ENCODE data around the gene SCN2A. TPM values are rescaled to one million over a fixed set of nuclear protein-coding genes. Genes with fewer than 3 reads are reported as not detected.

SCN2A gene
- total and polyA plus RNA-seq, 2 donors (not counting 3 experiments of a cell fraction or from before 2014, with no cell fraction given): not detected

DNA sequence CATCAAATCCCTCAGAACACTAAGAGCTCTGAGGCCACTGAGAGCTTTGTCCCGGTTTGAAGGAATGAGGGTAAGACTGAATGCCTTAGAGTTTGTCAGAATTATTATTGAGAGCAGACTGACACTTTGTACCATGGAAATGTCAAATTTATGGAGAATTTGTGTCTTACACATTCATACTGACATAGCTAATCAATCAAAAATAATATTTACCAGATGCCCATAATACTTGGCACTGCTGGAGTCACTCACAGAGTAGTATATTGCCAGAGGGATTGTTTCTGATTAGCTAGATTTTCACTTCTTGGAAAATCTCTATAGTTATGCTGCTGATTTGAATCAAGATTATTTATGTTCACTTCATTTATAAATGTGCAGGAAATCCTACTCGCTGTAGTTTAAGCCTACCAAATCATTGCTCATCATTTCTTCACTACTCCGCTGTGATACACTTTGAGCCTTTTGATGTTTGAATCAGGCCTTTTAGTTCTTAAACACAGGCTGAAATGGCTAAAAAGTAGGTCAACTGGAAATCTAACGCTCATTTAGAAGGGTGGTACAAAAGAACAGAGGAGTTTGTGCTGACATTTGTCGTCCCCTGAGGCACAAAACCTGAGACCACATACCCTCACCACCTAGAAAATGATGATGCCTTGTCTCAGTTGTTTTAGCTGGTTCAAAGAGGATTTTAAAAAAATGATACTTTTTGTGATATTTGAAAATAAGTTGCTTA is 134.2 kb downstream of the SCN2A start:
- Histone ChIP-seq H3K4me2 (ENCODE audit: insufficient read depth, low read length) (no peak overlapping the region), H3K4me3 (replicated peaks in 1 of 3; ENCODE audit: insufficient read depth in 1 of 3, low read depth in 1 of 3, low read length in 3 of 3) (no peak overlapping the region), H3K79me2 (ENCODE audit: control insufficient read depth, insufficient read depth, low read length) (no peaks in the 10 kb centered on the region), H3K9me3 (replicated peaks; ENCODE audit: control insufficient read depth, insufficient read depth, low read length) (no peaks in the 10 kb centered on the region), H4K20me1 (replicated peaks; ENCODE audit: control insufficient read depth, extremely low read depth, insufficient read depth, low read length) (no peaks in the 10 kb centered on the region), H3K4me1 (ENCODE audit: control insufficient read depth, extremely low read depth, insufficient read depth, low read length) (peaks cover 7% of the 10 kb centered on the region), H2AFZ (ENCODE audit: low read depth, low read length) (no peak overlapping the region), H3K27ac (ENCODE audit: insufficient read depth, low read depth, low read length) (no peak overlapping the region), H3K9me1 (replicated peaks; ENCODE audit: control insufficient read depth, extremely low read depth, insufficient read depth, low read length) (no peaks in the 10 kb centered on the region), H3K9ac (replicated peaks; ENCODE audit: extremely low read depth, insufficient read depth, low read length) (no peak overlapping the region), H3K36me3 (ENCODE audit: control insufficient read depth in 2 of 2, extremely low read depth in 1 of 2, insufficient read depth in 2 of 2, low read length in 2 of 2) (no peaks in the 10 kb centered on the region), H3K27me3 (ENCODE audit: control insufficient read depth in 2 of 2, insufficient read depth in 2 of 2, low read length in 2 of 2) (no peaks in the 10 kb centered on the region)
- DNase-seq (ENCODE audit: low read depth, low spot score) (peak; percentile 22), FAIRE-seq (peak; percentile 28)
- BruUV-seq (replicated peaks): no TSS peak
- TF ChIP-seq MYC (IDR thresholded peaks at IDR 0.05; ENCODE audit: low read depth, low read length) (no peak), CTCF (IDR thresholded peaks at IDR 0.05; ENCODE audit: extremely low read depth in 1 of 2, insufficient read depth in 1 of 2, low read depth in 1 of 2, low read length in 2 of 2) (no peak), GATA2 (IDR thresholded peaks at IDR 0.05; ENCODE audit: insufficient read depth, insufficient read length, low read depth, low read length) (no peak), POLR2AphosphoS5 (IDR thresholded peaks at IDR 0.05; ENCODE audit: insufficient read depth, low read depth, low read length) (no peak), EZH2 (IDR thresholded peaks at IDR 0.05; ENCODE audit: borderline replicate concordance, low read depth, low read length, severe bottlenecking) (no peak), MAX (IDR thresholded peaks at IDR 0.05; ENCODE audit: insufficient read depth, insufficient read length) (no peak), FOS (IDR thresholded peaks at IDR 0.05; ENCODE audit: borderline replicate concordance, insufficient read depth, low read length) (no peak), POLR2A (IDR thresholded peaks at IDR 0.05; ENCODE audit: low read depth, low read length) (no peak), JUN (IDR thresholded peaks at IDR 0.05; ENCODE audit: borderline replicate concordance, insufficient read depth, insufficient read length, low read depth) (no peak)
- intact Hi-C loops (cut with micrococcal nuclease): loop anchor here (10.0 kb wide), 1 partner anchor 589 kb away; no protein-coding TSS in a partner anchor
- POLR2A ChIA-PET: no interaction called here
- dilution Hi-C loops (cut with MboI; ENCODE audit: extremely low pct_ligation_motif_present, low sequenced_read_pairs): no loop called here
- CTCF ChIA-PET: interaction anchor here (1.0 kb wide), 1 partner anchor 17 kb away, joined by 3 read pairs; no protein-coding TSS in a partner anchor
